H9 (cell line): ENCODE measurements around the gene PGM1. TPM values are rescaled to one million over a fixed set of nuclear protein-coding genes. Genes with fewer than 3 reads are reported as not detected.

Source experiments
- DNase-seq: peaks from one replicate; pipeline ENCODE4 v3.0.0-alpha.2; 2017
- H2AFZ ChIP-seq: one replicate; pipeline ENCODE4 v1.6.1; 2013; ENCODE audit warnings: mild to moderate bottlenecking, low read length, control low read depth, moderate library complexity
- H2AK5ac ChIP-seq: 2 replicates; pipeline ENCODE4 v1.6.1; 2013; ENCODE audit warnings: low read length, control low read depth, mixed read lengths; ENCODE audit not compliant: insufficient read length
- H2BK120ac ChIP-seq: one replicate; pipeline ENCODE4 v1.6.1; 2013; ENCODE audit warnings: low read depth, mild to moderate bottlenecking, low read length, control low read depth, inconsistent platforms; ENCODE audit not compliant: poor library complexity, severe bottlenecking
- H2BK12ac ChIP-seq: 2 replicates; pipeline ENCODE4 v1.6.1; 2013; ENCODE audit warnings: low read length, control low read depth, mixed read lengths, low read depth; ENCODE audit not compliant: insufficient read length
- H2BK15ac ChIP-seq: 2 replicates; pipeline ENCODE4 v1.6.1; 2013; ENCODE audit warnings: low read depth, low read length, control low read depth
- H2BK20ac ChIP-seq: one replicate; pipeline ENCODE4 v1.6.1; 2013; ENCODE audit warnings: low read depth, mild to moderate bottlenecking, low read length, control low read depth, inconsistent platforms; ENCODE audit not compliant: poor library complexity, severe bottlenecking
- H2BK5ac ChIP-seq: 2 replicates; pipeline ENCODE4 v1.6.1; 2013; ENCODE audit warnings: low read length, control low read depth, mixed read lengths; ENCODE audit not compliant: insufficient read length
- H3K14ac ChIP-seq: 2 replicates; pipeline ENCODE4 v1.6.1; 2013; ENCODE audit warnings: low read length, control low read depth; ENCODE audit not compliant: insufficient read depth
- H3K18ac ChIP-seq: 2 replicates; pipeline ENCODE4 v1.6.1; 2013; ENCODE audit warnings: low read depth, mild to moderate bottlenecking, mixed read lengths, low read length, control low read depth; ENCODE audit not compliant: insufficient read length
- H3K23ac ChIP-seq: 2 replicates; pipeline ENCODE4 v1.6.1; 2013; ENCODE audit warnings: low read length, control low read depth, mixed read lengths, low read depth; ENCODE audit not compliant: insufficient read length
- H3K23me2 ChIP-seq: 2 replicates; pipeline ENCODE4 v1.6.1; 2013; ENCODE audit warnings: low read depth, mild to moderate bottlenecking, mixed read lengths, low read length, control low read depth; ENCODE audit not compliant: insufficient read length, poor library complexity, severe bottlenecking
- H3K27ac ChIP-seq: 2 replicates; pipeline ENCODE4 v1.5.1; 2013; ENCODE audit warnings: low read length, control low read depth, mixed read lengths, low read depth; ENCODE audit not compliant: insufficient read length
- H3K27me3 ChIP-seq: 2 replicates; pipeline ENCODE4 v1.6.1; 2013; ENCODE audit warnings: low read length, control low read depth, inconsistent platforms; ENCODE audit not compliant: insufficient read depth
- H3K4ac ChIP-seq: 2 replicates; pipeline ENCODE4 v1.6.1; 2013; ENCODE audit warnings: low read depth, mild to moderate bottlenecking, control low read depth, inconsistent platforms, low read length, moderate library complexity
- H3K4me1 ChIP-seq: 2 replicates; pipeline ENCODE4 v1.6.1; 2013; ENCODE audit warnings: low read length, control low read depth, inconsistent platforms; ENCODE audit not compliant: insufficient read depth
- H3K4me2 ChIP-seq: 2 replicates; pipeline ENCODE4 v1.6.1; 2013; ENCODE audit warnings: low read length, control low read depth, mixed read lengths; ENCODE audit not compliant: insufficient read length, insufficient read depth
- H3K56ac ChIP-seq: 2 replicates; pipeline ENCODE4 v1.6.1; 2013; ENCODE audit warnings: low read depth, mild to moderate bottlenecking, mixed read lengths, low read length, control low read depth; ENCODE audit not compliant: insufficient read length
- H3K79me1 ChIP-seq: 2 replicates; pipeline ENCODE4 v1.6.1; 2013; ENCODE audit warnings: low read depth, mild to moderate bottlenecking, moderate library complexity, low read length, control low read depth, inconsistent platforms; ENCODE audit not compliant: insufficient read depth, poor library complexity, severe bottlenecking
- H3K79me2 ChIP-seq: 2 replicates; pipeline ENCODE4 v1.6.1; 2013; ENCODE audit warnings: low read length, control low read depth, inconsistent platforms; ENCODE audit not compliant: insufficient read depth
- H3K9ac ChIP-seq: 2 replicates; pipeline ENCODE4 v1.6.1; 2013; ENCODE audit warnings: low read length, control low read depth, mixed read lengths; ENCODE audit not compliant: insufficient read length; ENCODE audit errors: extremely low read depth
- H3K9me3 ChIP-seq: one replicate; pipeline ENCODE4 v1.6.1; 2013; ENCODE audit warnings: low read depth, low read length, inconsistent platforms; ENCODE audit not compliant: control insufficient read depth
- H3T11ph ChIP-seq: one replicate; pipeline ENCODE4 v1.6.1; 2013; ENCODE audit warnings: mild to moderate bottlenecking, low read length, control low read depth, inconsistent platforms
- H4K20me1 ChIP-seq: one replicate; pipeline ENCODE4 v1.6.1; 2013; ENCODE audit not compliant: control insufficient read depth, insufficient read length, insufficient read depth
- H4K5ac ChIP-seq: 2 replicates; pipeline ENCODE4 v1.6.1; 2013; ENCODE audit warnings: low read depth, mild to moderate bottlenecking, mixed read lengths, low read length, control low read depth; ENCODE audit not compliant: insufficient read length
- H4K8ac ChIP-seq: replicated peaks from 2 replicates; pipeline ENCODE4 v1.6.1; 2013; ENCODE audit warnings: low read length, control low read depth, mixed read lengths, low read depth; ENCODE audit not compliant: insufficient read length
- H4K91ac ChIP-seq: 2 replicates; pipeline ENCODE4 v1.6.1; 2013; ENCODE audit warnings: low read depth, mild to moderate bottlenecking, moderate library complexity, mixed read lengths, low read length, control low read depth; ENCODE audit not compliant: insufficient read length
- H3K27ac Mint-ChIP-seq, 3 experiments: 2 replicates in 2 of 3; 3 replicates in 1 of 3; pipeline ENCODE4 v1.8.0; 2020 to 2021; ENCODE audit warnings: mixed read lengths in 3 of 3, mild to moderate bottlenecking in 1 of 3, moderate library complexity in 1 of 3
- H3K27me3 Mint-ChIP-seq: 2 replicates; pipeline ENCODE4 v1.8.0; 2021; ENCODE audit warnings: low read depth, mild to moderate bottlenecking, moderate library complexity, mixed read lengths
- H3K36me3 Mint-ChIP-seq, 3 experiments: 2 replicates in 2 of 3; 3 replicates in 1 of 3; pipeline ENCODE4 v1.8.0; 2020 to 2021; ENCODE audit warnings: low read depth in 3 of 3, mixed read lengths in 3 of 3; ENCODE audit not compliant: insufficient read depth in 1 of 3
- H3K4me1 Mint-ChIP-seq, 2 experiments: 2 replicates each; pipeline ENCODE4 v1.8.0; 2020; ENCODE audit warnings: mixed read lengths in 2 of 2
- H3K4me3 Mint-ChIP-seq, 2 experiments: 2 replicates in 1 of 2; 3 replicates in 1 of 2; pipeline ENCODE4 v1.8.0; 2020 to 2021; ENCODE audit warnings: mild to moderate bottlenecking in 2 of 2, mixed read lengths in 2 of 2, moderate library complexity in 1 of 2
- H3K9me3 Mint-ChIP-seq, 2 experiments: 2 replicates in 1 of 2; 3 replicates in 1 of 2; pipeline ENCODE4 v1.8.0; 2020; ENCODE audit warnings: mild to moderate bottlenecking in 2 of 2, mixed read lengths in 2 of 2, moderate library complexity in 1 of 2
- WGBS: extraction: QIAGEN DNeasy Blood & Tissue Kit; methylation state at CpG from one replicate; pipeline ENCODE4 v1.1.7; 2013; ENCODE audit warnings: missing lambda C conversion rate, low lambda C conversion rate, mixed read lengths; ENCODE audit not compliant: insufficient read length; ENCODE audit errors: extremely low coverage; 5-methylcytosine and 5-hydroxymethylcytosine counted together
- total RNA-seq: library from RNA; stranded (reverse); gene quantifications from 2 replicates; pipeline ENCODE4 v1.2.1, GENCODE V29; 2021
- TF ChIP-seq, protein P1 (sequence below): fragments of 200-600 bp; sonication (generic); conservative IDR thresholded peaks from 3 replicates; pipeline ENCODE4 v1.8.0; 2021; ENCODE audit warnings: antibody characterized with exemption, mild to moderate bottlenecking

Gene PGM1
- total RNA-seq, 1 experiment from 2014 or later: 56.4 TPM

GRCh38 chr1:63548303-63548702 is 44.9 kb upstream of the PGM1 start:
- Mint-ChIP-seq H3K9me3 (no peaks in the 10 kb centered on the region), H3K4me1 (no peaks in the 10 kb centered on the region)
- no peaks in the 10 kb centered on the region for H4K20me1 ChIP-seq

More at GRCh38 chr1:63548303-63548702, 44.9 kb upstream of the PGM1 start:
- H3K27ac ChIP-seq: no peak overlapping the region
- Mint-ChIP-seq H3K4me3 (no peak overlapping the region), H3K27ac (no peak overlapping the region), H3K36me3 (no peaks in the 10 kb centered on the region), H3K27me3 (no peaks in the 10 kb centered on the region)
- no peaks in the 10 kb centered on the region for H3K27me3 ChIP-seq
- no peak overlapping the region for H4K8ac ChIP-seq
- no peak overlapping the region for H2BK120ac ChIP-seq
- H2BK5ac ChIP-seq: no peak overlapping the region
- TF ChIP-seq, protein P1, sequence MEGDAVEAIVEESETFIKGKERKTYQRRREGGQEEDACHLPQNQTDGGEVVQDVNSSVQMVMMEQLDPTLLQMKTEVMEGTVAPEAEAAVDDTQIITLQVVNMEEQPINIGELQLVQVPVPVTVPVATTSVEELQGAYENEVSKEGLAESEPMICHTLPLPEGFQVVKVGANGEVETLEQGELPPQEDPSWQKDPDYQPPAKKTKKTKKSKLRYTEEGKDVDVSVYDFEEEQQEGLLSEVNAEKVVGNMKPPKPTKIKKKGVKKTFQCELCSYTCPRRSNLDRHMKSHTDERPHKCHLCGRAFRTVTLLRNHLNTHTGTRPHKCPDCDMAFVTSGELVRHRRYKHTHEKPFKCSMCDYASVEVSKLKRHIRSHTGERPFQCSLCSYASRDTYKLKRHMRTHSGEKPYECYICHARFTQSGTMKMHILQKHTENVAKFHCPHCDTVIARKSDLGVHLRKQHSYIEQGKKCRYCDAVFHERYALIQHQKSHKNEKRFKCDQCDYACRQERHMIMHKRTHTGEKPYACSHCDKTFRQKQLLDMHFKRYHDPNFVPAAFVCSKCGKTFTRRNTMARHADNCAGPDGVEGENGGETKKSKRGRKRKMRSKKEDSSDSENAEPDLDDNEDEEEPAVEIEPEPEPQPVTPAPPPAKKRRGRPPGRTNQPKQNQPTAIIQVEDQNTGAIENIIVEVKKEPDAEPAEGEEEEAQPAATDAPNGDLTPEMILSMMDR: no peak
- no peak overlapping the region for H4K5ac ChIP-seq
- no CpG with 5 or more reads among the region's 2 CpGs for WGBS
- H2AK5ac ChIP-seq: no peak overlapping the region
- H3K9me3 ChIP-seq: no peaks in the 10 kb centered on the region
- no peak overlapping the region for H3K56ac ChIP-seq
- H3K4me1 ChIP-seq: no peaks in the 10 kb centered on the region
- no peak overlapping the region for H3K4ac ChIP-seq
- no peaks in the 10 kb centered on the region for H3K23me2 ChIP-seq
- no peak overlapping the region for H2BK20ac ChIP-seq
- no peak overlapping the region for H3K9ac ChIP-seq
- no peaks in the 10 kb centered on the region for H3K79me1 ChIP-seq
- H3K18ac ChIP-seq: no peak overlapping the region
- no peak overlapping the region for H2AFZ ChIP-seq
- H2BK12ac ChIP-seq: no peak overlapping the region
- no peak overlapping the region for H3K23ac ChIP-seq
- H4K91ac ChIP-seq: no peak overlapping the region
- no peak overlapping the region for H3T11ph ChIP-seq
- H3K79me2 ChIP-seq: no peaks in the 10 kb centered on the region
- no peak for DNase-seq
- H3K4me2 ChIP-seq: no peak overlapping the region
- no peak overlapping the region for H3K14ac ChIP-seq
- no peak overlapping the region for H2BK15ac ChIP-seq
